GM19455 (cell line): ENCODE data around the gene ATP2A1.
"Not testable (repeated sequence)": the region's sequence is repeated elsewhere in the genome, so short reads cannot be mapped to it uniquely, and the experiment has no call there.

ENCODE experiments used
- ATAC-seq: cut with Tn5 transposase; IDR thresholded peaks from one replicate; pipeline ENCODE4 v1.9.1; 2021; ENCODE audit not compliant: unreplicated experiment

The ATP2A1 gene

DNA sequence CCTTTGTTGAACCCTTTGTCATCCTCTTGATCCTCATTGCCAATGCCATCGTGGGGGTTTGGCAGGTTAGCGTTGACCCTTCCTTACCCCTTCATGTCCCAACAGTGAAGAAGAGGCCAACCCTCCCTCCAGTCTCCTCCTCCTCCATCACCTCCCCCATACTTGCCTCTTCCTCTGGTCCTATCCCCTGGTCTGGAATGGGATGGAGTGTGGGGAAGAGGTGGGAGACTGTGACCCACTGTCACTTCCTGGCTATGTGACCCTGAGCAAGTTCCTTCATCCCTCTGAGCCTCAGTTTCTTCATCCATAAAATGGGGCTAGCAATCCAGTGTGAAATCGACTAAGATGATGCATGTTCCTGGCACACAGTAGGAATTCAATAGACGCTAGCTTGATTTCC, 2.7 kb downstream of the ATP2A1 start:
- no peak for ATAC-seq

DNA sequence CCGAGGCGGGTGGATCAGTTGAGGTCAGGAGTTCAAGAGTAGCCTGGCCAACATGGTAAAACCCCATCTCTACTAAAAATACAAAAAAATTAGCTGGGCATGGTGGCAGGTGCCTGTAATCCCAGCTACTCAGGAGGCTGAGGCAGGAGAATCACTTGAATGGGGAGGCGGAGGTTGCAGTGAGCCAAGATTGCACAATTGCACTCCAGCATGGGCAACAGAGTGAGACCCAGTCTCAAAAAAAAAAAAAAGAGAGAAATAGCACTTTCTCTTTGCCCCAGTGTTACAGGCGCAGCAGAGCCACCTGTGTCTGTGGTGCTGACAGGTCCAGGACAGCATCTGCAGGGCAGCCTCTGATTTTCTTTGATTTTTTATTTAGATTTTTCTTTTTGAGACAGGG, 3.3 kb downstream of the ATP2A1 start:
- not testable (repeated sequence) for ATAC-seq

DNA sequence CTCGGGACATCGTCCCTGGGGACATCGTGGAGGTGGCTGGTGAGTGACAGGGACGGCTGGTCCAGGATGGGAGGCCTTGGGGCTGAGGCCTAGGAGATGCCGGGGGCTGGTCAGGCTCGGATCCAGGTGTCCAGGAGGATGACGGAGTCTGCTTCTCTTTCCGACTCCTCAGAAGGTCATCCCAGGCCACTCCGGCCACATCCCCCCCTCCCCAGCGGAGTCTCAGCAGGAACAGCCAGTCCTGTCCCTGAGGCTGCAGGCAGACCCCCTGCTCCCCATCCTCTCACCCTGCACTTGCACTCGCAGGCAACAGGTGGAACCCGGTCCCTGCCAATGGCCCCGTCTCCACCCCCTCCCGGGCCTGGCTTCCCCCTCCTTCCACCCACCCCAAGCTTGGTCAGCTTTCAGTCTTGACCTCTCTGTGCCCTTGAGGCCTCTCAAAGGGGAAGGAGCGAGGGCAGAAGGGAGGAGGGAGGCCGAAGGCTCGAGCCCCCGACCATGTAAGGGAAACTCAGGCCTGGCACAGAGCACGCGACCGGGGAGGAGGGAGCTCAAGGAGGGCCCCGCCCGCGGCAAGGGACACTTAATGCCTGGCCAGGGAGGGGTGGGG, 4.4 kb downstream of the ATP2A1 start:
- no peak for ATAC-seq

DNA sequence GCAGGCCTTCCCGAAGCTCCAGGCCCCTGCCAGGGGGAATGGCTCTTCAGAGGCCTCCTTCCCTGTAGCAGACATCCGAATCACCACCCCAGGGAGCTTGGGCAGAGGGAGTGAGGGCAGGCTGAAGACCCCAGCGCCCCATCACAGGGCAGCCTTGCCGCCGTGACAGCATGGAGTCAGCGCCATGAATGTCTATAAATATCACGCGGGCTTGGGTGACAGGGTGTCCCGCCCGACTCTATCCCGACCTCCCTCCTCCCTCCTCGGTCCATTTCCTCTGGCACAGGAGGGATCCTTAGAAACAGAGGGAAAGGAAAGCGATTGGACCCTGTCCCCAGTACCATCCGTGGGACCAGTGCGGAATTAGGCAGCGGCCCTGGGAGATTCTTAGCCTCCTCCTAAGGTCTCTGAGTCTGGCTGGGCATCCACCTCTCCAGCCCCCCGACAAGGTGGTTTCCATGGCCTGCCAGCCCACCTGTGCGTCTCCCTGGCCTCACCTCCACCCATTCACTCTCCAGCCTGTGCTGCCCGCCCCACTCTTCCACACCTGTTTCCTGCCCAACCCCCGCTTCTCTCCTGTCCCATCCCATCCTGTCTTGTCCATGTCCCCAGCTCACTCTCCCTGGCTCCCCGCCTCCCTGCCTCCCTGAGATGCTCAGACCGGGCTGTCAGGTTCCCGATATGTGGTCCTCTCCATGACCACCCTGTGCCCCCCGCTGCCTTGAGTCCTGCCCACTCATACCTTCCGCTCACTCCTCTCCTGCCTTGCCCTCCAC, 5.1 kb downstream of the ATP2A1 start:
- ATAC-seq, result no peak

DNA sequence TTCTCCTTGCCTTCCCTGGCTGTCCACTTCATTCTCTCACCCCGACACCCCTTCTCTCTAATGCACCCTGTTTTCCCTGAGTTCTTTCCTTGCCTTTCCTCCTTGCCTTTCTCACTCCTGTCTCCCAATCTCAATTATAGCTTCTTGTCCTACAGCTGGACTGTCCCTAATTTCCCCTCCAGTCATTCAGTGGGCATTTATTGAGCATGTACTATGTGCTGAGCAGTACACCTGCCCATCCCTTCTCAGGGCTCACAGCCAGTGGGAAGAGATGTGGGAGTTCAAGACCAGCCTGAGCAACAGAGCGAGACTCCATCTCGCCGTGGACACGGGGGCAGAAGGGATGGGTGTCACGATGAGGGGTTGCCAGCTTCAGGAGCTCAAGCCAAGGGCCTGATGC, 5.8 kb downstream of the ATP2A1 start:
- no peak for ATAC-seq

DNA sequence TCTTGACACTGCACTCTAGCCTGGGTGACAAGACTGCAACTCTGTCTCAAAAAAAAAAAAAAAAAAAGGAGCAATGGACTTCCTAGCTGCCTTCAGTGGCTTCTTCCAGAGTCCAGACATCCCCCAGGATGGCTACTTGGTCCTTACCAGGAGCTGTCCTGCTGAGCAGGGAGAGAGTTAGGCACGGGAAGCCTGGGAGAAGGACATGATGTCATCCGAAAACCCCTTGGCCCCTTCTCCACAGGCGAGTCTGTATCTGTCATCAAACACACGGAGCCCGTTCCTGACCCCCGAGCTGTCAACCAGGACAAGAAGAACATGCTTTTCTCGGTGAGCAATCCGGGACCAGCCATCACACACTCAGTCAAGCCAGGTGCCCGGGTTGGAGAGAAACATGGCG, 8.7 kb downstream of the ATP2A1 start:
- no peak for ATAC-seq

DNA sequence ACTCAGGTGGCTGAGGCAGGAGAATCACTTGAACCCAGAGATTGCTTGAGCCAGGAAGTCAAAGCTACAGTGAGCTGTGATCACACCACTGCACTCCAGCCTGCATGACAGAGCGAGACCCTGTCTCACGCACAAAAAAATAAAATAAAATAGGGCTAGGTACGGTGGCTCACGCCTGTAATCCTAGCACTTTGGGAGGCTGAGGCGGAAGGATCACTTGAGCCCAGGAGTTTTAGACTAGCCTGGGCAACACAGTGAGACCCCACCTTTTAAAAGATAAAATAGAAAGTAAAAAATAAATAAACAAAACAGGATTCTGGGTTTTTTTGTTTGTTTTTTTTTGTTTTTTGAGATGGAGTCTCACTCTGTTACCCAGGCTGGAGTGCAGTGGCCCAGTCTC, 12.1 kb downstream of the ATP2A1 start:
- ATAC-seq, result not testable (repeated sequence)

DNA sequence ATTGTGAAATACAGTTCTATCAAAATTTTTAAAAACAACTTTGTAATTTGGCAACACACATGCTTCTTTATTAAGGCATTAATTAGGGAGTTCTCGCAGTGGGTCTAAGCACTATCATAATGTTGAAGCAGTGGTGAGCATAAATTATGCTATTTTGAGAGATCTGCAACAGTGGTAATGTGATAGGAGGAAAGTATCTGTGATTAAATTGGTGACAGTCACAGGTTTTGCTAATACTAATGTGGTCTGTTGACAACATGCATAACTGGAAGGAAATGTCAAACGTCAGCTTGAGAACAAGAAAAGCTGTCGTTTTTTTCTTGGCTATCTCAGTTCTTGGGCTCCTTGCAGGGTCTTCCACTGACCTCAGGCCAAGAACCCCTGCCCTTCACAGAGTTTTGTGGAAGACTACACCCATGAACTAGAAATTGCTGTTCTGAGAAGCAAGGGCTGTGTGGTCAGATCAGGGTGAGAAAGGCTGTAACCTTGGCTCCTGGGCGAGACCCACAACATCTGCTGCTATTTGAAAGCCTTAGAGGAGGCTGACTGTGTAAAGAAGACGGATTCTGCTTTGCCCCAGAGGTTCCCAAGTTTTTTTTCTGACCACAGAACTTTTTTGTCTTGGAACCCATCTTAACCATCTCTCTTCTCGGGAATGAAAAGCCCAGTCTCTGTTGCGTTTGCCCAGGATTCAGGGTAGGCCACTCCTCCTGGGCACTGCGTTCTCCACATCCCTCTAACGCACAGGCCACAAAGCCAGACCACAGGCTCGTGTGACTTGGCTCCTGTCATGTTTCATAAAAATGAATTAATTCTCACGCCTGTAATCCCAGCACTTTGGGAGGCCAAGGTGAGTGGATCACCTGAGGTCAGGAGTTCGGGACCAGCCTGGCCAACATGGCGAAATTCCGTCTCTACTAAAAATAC, 13.9 kb downstream of the ATP2A1 start:
- ATAC-seq, result no peak

DNA sequence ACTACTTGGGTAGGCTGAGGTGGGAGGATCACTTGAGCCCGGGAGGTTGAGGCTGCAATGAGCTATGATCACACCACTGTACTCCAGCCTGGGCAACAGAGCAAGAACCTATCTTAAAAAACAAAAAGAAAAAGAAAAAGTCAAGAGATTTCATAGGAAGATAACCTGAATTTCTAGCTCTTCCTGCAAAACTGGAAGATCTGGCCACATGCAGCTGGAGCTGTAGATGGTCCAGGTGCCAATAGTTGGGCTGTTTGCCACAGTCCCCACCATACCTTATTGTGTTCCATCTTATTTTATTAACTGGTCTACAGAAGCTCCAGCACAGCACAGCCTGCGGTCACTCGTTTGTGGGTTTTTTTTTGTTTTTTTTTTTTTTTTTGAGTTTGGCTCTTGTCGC, 15.0 kb downstream of the ATP2A1 start:
- ATAC-seq, result no peak

DNA sequence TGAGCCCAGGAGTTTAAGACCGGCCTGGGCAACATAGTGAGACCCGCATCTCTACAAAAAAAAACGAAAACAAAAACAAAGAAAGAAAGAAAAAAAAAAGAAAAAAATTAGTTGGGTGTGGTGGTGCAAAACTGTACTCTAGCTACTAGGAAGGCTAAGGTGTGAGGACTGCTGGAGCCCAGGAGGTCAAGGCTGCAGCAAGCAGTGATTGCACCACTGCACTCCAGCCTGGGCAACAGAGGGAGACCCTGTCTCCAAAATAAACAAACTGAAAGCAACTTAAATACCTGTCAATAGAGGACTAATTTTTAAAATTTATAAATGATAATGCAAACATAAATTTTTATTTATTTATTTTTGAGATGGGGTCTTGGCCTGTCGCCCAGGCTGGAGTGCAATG, 17.3 kb downstream of the ATP2A1 start:
- ATAC-seq, result no peak

DNA sequence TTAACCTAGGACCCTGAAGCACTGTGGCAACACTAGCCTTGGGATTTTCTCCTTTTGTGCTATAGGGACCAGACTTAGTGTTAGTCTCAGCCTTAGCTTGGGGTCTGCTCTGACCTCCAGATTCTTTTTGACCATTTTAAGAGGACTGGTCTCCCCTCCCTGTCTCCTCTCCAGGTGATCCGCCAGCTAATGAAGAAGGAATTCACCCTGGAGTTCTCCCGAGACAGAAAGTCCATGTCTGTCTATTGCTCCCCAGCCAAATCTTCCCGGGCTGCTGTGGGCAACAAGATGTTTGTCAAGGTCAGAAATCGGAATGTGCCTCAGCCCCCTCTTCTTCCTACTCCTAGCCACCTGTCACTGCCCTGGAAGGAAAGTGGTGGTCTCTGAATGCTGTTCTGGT, 19.5 kb downstream of the ATP2A1 start:
- ATAC-seq, result no peak

DNA sequence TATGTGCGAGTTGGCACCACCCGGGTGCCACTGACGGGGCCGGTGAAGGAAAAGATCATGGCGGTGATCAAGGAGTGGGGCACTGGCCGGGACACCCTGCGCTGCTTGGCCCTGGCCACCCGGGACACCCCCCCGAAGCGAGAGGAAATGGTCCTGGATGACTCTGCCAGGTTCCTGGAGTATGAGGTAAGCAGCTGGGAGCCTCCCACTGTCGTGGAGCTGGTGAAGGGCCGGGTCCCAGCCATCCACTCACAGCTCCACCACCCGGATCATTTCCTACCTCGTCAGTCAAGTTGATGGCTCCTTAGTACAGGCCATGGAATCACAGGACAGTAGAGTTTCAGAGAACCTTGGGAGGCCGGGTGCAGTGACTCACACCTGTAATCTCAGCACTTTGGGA, 20.0 kb downstream of the ATP2A1 start:
- no peak for ATAC-seq

DNA sequence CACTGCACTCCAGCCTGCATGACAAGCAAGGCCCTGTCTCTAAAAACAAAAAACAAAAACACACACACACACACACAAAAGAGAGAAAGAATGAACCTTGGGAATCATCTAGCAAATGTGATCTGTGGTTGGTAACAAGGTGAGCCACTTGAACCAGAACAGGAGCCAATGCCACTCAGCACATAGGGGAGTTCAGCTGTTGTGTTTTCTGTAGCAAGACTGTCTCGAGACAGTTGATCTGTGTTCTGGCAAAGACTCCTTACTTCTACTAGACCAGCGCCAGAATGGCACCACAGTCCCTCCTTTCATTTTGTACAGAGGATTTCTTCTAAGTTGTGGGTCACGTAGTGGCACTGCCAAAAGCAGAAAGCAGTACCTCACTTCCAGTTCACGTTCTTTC, 20.7 kb downstream of the ATP2A1 start:
- no peak for ATAC-seq

DNA sequence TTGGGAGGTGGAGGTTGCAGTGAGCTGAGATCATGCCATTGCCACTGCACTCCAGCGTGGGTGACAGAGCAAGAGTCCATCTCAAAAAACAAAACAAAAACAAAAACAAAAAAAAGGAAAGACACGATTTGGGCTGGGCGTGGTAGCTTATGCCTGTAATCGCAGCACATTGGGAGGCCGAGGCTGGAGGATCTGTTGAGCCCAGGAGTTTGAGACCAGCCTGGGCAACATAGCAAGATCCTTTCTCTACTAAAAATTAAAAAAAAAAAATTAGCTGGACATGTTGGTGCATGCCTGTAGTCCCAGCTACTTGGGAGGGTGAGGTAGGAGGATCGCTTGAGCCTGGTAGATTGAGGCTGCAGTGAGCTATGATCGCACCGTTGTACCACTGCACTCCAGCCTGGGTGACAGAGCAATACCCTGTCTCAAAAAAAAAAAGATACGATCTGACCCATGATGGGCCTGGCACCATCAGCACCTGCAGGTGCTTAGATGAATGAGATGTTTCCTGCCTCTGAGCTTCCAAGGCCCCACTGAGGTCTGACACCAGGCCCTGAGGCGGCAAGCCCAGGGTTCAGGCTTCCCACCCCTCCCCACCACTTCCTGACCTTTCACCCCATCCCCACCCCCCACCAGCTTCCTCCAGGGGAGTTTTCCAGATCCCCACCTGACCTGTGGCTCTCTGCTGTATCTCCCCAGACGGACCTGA, 21.7 kb downstream of the ATP2A1 start:
- no peak for ATAC-seq

DNA sequence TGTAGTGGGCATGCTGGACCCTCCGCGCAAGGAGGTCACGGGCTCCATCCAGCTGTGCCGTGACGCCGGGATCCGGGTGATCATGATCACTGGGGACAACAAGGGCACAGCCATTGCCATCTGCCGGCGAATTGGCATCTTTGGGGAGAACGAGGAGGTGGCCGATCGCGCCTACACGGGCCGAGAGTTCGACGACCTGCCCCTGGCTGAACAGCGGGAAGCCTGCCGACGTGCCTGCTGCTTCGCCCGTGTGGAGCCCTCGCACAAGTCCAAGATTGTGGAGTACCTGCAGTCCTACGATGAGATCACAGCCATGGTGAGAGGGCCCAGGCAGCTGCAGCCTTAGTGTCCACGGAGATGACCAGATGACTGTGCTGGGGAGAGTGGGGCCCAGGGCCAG, 22.3 kb downstream of the ATP2A1 start:
- no peak for ATAC-seq

DNA sequence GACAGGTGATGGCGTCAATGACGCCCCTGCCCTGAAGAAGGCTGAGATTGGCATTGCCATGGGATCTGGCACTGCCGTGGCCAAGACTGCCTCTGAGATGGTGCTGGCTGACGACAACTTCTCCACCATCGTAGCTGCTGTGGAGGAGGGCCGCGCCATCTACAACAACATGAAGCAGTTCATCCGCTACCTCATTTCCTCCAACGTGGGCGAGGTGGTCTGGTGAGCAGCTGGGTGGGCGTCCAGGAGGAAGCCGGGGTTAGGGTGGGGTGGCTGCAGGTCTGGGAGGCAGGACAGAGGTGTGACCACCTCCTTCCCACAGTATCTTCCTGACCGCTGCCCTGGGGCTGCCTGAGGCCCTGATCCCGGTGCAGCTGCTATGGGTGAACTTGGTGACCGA, 23.6 kb downstream of the ATP2A1 start:
- no peak for ATAC-seq

DNA sequence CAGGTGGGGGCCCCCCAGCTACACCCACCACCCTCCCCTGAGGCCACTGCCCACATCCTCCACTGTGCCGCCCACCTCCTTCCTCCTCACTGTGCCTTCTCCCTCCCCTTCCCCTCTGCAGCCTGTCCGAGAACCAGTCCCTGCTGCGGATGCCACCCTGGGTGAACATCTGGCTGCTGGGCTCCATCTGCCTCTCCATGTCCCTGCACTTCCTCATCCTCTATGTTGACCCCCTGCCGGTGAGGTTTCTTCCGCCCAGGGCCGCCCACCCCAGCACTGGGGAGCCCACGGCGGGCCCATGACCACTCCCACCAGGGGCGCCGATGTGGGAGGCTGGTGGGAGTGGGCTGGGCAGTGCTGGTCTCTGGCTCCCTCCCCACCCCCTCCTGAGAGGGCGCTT, 24.6 kb downstream of the ATP2A1 start:
- ATAC-seq, result no peak

DNA sequence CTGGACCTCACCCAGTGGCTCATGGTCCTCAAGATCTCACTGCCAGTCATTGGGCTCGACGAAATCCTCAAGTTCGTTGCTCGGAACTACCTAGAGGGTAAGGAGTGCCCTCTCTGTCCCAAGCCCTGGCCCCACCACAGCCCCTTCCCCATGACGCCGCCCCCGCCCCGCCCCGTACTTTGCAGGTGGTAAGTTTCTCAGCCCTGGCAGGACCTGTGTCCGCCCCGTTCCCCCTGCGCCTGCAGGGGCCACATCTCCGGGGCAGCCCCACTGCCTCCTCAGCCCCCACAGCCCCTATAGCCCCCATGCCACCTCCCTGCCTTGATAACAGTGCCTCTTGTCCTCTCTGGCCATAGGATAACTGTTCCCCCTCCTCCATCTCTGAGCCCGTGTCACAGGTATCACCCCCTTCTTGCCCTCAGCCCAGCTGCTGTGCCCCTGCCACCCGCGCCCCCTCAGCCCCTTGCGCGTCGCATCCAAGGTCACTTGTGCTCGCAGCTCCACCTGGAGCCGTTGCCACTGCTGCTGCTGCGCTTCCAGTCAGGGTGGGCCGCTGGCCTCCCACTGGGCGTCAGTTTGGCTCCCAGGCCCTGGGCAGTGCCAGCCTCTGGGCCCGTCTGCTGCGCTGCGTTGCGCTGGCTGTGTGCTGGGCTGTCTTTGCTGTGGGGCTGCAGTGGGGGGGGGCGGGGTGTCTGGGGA, 25.2 kb downstream of the ATP2A1 start:
- ATAC-seq, result no peak

DNA sequence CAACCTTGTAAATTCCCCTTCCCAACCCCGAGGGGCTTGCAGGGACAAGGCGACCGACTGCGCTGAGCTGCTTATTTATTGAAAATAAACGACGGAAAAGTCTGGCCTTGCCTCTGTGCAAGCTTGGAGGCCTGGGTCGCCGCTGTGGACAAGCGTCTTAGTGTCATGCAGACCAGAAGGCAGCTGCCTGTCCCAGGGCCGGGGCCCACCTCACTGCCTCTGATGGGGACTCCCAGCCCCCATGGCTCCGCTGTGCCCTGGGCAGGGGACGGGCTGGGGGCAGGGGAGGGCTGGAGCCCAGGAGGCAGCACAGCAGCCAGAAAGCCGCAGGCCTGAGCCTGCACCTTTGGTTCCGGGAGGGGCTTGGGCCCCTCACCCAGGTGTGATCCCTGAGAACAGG, 26.1 kb downstream of the ATP2A1 start:
- no peak for ATAC-seq

DNA sequence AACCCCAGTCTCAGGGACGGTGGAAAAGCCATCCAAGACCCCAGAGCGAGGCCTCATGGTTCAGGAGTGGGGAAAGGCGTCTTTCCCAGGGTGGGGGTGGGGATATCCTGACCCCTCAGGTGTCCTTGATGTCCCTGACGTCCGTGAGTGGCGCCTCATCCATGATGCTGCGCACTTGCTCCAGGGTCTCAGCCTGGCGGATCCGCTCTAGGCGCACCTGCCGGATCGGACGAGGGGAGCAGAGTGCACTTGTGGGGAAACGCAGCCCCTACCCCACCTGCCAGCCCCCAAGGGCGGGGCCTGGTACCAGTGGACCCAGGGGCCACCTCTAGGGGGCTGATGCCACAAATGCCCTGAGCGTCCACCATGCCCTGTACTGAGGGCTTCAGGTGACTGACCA, 26.5 kb downstream of the ATP2A1 start:
- ATAC-seq, result no peak
